Measurements from ENCODE around the gene SOST.
A peak's percentile ranks its signal among the peaks of the same experiment; 100 is the strongest.

SOST gene

GRCh38 chr17:43740541-43740940 lies 18.1 kb downstream of the SOST start:
- DNase-seq = no peak

- no peak for DNase-seq
Measured at GRCh38 chr17:43737722-43738121, 20.9 kb downstream of the SOST start.

- no peak for DNase-seq
Measured at GRCh38 chr17:43736389-43736788, 22.2 kb downstream of the SOST start.

- no peak for DNase-seq
Measured at GRCh38 chr17:43734376-43734775, 24.2 kb downstream of the SOST start.

- no peak for DNase-seq
Measured at GRCh38 chr17:43733956-43734355, 24.6 kb downstream of the SOST start.

- no peak for DNase-seq
Measured at GRCh38 chr17:43732958-43733357, 25.6 kb downstream of the SOST start.

- no peak for DNase-seq
Measured at GRCh38 chr17:43728081-43728480, 30.5 kb downstream of the SOST start.

GRCh38 chr17:43723697-43724359 lies 34.8 kb downstream of the SOST start:
- no peak for DNase-seq

- DNase-seq = no peak
Measured at GRCh38 chr17:43722870-43723665, 35.5 kb downstream of the SOST start.

GRCh38 chr17:43722269-43722619 lies 36.3 kb downstream of the SOST start:
- DNase-seq = no peak

GRCh38 chr17:43721537-43722268 lies 36.9 kb downstream of the SOST start:
- no peak for DNase-seq

GRCh38 chr17:43720311-43721060 lies 38.1 kb downstream of the SOST start:
- peak in 1 of 2 experiments; percentile 44 for DNase-seq

- no peak for DNase-seq
Measured at GRCh38 chr17:43719578-43719977, 39.0 kb downstream of the SOST start.

GRCh38 chr17:43718544-43718943 lies 40.0 kb downstream of the SOST start:
- peak; percentile 29 to 77 for DNase-seq

GRCh38 chr17:43717913-43718312 lies 40.7 kb downstream of the SOST start:
- no peak for DNase-seq

- DNase-seq = no peak
Measured at GRCh38 chr17:43714465-43715149, 44.0 kb downstream of the SOST start.

- peak in 1 of 2 experiments; percentile 36 for DNase-seq
Measured at GRCh38 chr17:43713494-43714162, 45.0 kb downstream of the SOST start.

GRCh38 chr17:43712397-43712796 lies 46.2 kb downstream of the SOST start:
- no peak for DNase-seq

- no peak for DNase-seq
Measured at GRCh38 chr17:43710101-43710500, 48.5 kb downstream of the SOST start.

- no peak for DNase-seq
Measured at GRCh38 chr17:43709210-43709609, 49.4 kb downstream of the SOST start.

GRCh38 chr17:43707184-43707583 lies 51.4 kb downstream of the SOST start:
- DNase-seq = no peak

- DNase-seq = no peak
Measured at GRCh38 chr17:43706235-43706634, 52.4 kb downstream of the SOST start.
